GM12892 (cell line): Measurements from ENCODE around the gene SETD3.

Experiments used
- POLR2A ChIP-seq: IDR thresholded peaks from 2 replicates; pipeline ENCODE4 v1.6.1; 2011; ENCODE audit warnings: low read depth, low read length, control low read depth
- POLR2AphosphoS5 ChIP-seq: IDR thresholded peaks from 2 replicates; pipeline ENCODE4 v1.6.1; 2011; ENCODE audit warnings: low read depth, low read length, control low read depth

DNA sequence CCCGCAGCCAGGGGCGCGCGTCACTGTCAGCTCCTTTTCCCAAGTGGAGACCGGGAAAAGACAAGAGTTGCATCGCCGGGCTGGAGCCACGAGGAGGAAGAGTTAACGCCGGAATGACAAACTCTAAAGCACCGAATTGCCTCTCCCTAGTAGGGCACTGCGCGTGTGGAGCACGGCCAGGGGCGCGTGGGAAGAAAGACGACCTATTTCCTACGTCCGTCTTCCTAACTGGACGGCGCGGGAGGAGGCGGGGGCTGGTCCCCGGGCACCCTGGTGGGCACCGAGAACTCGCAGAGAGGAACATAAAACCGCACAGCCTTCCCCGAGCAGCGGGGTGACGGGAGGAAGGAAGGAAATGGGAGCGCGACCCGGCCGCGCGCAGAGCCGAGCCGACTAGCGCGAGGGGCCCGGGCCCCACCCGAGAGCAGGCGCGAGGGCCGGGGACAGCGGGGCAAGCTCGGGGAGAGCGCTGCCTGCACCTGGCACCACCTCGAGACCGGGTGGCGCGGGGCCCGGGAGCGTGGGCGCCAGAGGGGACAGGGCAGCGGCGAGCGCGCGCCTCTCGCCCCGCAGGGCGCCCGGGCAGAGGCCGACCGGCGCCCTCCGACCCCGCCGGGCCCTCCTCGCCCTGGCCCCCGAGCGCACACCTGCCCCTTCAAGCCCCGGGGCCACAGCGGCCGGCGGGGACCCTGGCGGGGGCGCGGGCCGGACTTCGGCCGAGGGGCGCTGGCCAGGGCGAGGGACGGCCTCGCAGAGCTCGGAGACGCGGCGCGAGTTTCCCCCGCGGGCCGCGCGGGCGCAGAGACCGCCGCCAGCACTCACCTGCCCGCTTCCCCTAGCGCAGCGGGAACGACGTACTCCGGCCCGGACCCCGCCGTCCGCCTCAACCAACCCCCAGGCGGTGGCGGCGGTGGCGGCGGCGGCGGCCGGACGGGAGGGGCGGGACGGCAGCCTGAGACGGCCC lies at the start of gene SETD3:
- TF ChIP-seq POLR2A: peak; percentile 55; the same call in 1 of the 2 replicates
- no peak for TF ChIP-seq POLR2AphosphoS5
